ENCODE measurements around the gene SETD2.

Gene SETD2

GRCh38 chr3:46984591-46985459 is 179.1 kb downstream of the SETD2 start:
- no peak for DNase-seq (ENCODE audit: low read depth in 2 of 2)

- DNase-seq (ENCODE audit: low read depth in 2 of 2): no peak
Observed at GRCh38 chr3:46982546-46982945, 181.4 kb downstream of the SETD2 start.

DNA sequence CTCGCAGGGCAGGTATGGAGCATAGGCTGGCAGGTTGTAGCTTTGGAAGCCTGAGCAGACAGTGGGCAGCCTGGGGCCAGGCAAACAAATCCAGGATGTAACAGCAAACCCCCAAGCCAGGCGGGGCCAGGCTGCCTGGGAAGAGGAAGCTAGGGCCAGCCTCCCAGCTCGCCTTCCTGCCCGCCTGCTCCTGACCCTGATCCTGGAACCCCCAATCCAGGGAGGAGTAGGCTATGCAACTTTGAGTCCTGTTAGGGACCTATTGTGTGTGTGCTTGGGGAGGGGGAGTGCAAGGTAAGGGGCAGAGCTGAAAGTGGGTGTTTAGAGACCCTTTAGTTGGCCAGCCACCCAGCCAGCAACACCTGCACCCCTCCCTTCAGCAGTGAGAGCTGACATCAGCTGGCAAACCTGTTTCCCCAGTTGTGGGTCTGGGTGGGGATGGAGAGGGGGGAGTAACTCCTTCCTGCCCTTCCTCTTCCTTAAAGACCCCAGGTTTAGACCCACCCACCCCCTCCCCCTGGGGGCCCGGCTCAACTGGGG is 181.9 kb downstream of the SETD2 start:
- no peak for DNase-seq (ENCODE audit: low read depth in 2 of 2)

DNA sequence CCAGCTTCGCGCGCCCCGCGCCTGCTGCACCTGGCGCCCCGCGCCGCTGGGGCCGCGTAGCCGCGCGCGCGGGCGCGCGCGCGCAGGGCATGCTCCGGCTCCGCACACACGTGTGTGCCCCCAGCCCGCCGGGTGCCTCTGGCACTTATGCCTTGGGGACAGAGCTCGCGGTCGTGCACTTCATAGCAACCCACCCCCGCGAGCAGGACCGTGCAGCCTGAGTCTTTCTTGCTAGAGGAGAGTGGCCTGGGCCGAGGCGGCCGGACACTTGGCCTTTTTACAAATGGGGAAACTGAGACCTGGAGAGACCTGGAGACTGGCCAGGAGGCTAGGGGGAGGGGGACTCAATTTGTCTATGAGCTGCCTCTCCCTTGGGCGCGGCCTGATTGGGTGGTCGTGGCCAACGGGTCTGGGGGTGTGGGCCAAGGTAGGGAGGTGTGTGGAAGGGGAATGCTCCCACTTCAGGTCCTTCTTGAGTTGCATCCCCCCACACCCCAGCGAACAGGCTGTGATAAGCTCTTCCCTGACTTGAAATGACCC is 183.9 kb downstream of the SETD2 start:
- no peak for DNase-seq (ENCODE audit: low read depth in 2 of 2)

DNA sequence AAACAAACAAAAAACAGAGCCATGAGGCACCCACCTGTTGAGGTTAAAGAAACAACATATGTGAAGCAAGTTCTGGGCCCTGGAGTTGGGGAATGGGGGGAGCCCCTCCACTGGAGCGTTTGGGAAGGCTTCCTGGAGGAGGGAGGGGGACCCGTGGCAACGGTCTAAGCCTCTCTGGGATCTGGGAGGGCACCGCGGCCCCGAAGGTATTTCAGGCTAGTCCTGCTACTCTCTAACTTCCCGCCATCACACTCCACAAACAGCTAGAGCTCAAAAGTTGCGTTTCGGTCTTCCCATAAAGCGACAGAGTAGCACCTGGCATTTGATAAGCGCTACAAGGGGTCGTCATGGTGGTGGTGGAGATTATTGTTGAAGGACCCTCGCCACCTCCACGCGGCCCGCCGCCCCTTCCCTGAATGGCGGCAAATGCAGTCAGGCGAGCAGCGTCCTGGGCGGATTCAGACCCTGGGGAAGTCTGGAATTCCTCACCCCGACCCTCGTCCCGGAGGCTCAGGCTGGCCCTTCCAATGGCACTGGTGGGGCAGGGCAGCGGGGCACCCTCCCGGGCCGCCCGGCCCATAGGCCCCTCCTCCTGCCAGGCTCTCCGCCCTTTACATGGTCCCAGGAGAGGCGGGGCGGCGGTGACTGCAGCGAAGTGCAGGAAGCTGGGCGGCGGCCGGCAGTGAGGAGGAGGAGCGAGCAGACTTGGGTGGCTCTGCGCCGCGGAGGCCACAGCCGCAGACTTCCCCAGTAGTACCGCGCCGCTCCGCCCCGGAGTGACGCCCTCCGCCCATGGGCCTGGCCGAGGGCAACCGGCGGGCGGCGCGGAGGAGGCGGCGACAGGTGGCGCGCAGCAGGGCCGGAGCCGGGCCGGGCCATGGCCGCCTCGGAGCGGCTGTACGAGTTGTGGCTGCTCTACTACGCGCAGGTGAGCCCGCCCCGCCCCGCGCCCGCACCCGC is 184.6 kb downstream of the SETD2 start, which contains the start of gene NBEAL2:
NBEAL2 (plus strand) TSS at position 682 of the 960 bp plus-strand sequence; CDS start at position 878, 196 bp downstream.
- DNase-seq (ENCODE audit: low read depth in 2 of 2): peak; percentile 93 to 97

GRCh38 chr3:46978381-46978780 is 185.5 kb downstream of the SETD2 start:
- no peak for DNase-seq (ENCODE audit: low read depth in 2 of 2)

DNA sequence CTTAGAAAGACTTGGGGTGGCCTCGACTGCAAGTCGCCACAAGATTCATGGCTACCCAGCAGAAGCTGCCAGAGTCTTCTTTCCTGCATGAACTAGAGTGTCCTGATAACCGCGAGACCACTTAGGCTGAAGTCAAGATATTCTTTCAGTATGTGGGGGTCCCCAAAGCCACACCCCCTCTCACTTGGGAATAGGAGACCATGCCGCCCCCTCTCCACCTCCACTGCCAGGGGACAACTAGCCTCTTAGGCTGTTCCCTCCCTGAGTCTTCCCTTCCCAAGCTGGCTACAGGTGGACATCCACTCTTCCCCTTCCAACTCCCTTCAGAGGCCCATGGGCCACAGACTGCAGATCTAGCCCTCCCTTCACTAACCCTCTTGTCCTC is 186.1 kb downstream of the SETD2 start:
- DNase-seq (ENCODE audit: low read depth in 2 of 2): no peak

GRCh38 chr3:46976326-46977190 is 187.4 kb downstream of the SETD2 start, which contains the start of gene CCDC12:
Gene CCDC12, minus strand, starts transcription at chr3:46976745. Its CDS starts 13 bp downstream, at chr3:46976732.
- peak; percentile 89 to 95 for DNase-seq (ENCODE audit: low read depth in 2 of 2)

DNA sequence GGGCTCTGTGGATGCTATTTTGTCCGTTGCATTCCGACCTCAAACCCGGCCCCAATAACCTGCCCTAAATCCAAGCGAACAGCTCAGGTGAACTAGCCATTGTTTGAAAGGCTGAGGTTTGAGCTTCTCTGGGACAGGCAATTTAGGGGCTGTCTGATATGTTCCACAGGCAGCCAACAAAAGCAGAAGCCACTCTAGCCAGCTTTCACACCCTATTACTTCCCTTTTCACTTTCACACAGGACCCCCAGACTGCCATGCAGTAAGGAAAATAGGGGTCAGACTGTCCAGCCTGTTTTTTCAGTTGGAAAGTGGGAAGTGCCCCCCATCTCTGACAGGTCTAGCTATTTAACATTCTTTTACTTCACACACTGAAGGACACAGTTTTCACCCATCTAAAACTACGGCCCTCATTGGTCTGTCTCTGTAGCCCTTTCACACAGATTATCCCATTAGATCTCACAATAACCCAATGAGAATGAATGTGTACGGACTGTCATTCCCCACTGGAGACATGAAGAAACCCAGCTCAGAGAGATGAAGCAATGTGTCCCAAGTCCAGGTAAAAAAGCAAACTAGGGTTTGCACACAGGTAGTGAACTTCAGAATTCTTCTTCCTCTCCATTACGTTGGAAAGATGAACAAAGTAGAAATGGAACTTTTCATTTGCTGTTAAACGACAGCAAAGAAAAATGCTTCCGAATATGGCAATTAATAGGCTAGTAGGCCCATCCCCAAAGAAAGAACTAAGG is 189.3 kb downstream of the SETD2 start:
- no peak for DNase-seq (ENCODE audit: low read depth in 2 of 2)

GRCh38 chr3:46972396-46972795 is 191.5 kb downstream of the SETD2 start:
- DNase-seq (ENCODE audit: low read depth in 2 of 2): no peak

DNA sequence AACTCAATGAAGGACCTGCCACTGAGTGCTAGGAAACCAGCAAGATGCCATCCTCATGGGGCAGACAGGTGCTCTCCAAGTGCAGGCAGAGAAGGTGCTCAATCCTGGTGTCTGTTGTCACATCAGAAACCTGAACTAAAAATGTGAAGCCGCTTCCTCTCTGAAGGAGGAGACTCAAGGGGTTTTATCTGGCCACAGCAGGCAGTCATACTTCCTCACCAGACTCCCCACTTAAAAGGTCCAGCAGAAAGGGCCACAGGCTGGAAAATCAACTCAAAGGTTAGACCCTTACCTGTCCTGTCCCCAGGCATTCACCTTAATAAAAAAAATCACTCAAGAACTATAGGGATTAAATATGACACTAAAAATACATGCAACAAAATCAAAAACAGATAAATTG is 192.2 kb downstream of the SETD2 start:
- DNase-seq (ENCODE audit: low read depth in 2 of 2): no peak

GRCh38 chr3:46971151-46971550 is 192.8 kb downstream of the SETD2 start:
- no peak for DNase-seq (ENCODE audit: low read depth in 2 of 2)

DNA sequence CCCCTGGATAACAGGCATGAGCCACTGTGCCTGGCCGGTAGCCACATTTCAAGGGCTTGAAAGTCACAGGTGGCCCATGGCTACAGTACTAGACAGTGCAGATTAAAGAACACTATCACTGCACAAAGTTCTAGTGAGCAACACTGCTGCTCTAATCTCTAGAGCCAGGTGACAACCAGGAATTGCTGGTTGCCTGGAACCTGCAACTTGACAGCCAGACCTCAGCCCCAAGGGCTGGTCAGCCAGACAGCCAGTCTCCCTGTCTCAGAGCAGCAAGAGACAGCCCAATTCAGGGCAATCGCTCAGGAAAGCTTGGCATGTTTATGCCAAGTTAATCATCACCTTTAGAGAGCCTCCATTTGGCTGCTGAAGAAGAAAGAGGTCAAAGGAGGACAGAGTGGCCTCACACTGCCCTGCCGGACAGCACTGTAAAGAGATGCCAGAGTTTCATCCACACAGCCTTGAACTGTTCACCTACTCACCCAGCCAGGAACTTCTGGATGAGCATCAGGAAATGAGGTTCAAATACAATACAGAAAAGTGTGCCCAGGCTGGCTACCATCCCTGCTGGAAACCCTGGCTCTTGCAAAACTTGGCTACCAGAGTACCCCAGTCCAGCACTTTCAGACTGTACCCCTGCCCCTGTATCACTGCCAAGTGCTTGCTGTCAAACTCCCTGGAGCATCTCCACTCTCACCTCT is 193.4 kb downstream of the SETD2 start:
- DNase-seq (ENCODE audit: low read depth in 2 of 2): no peak

GRCh38 chr3:46968783-46969428 is 195.0 kb downstream of the SETD2 start:
- no peak for DNase-seq (ENCODE audit: low read depth in 2 of 2)

GRCh38 chr3:46966811-46967210 is 197.1 kb downstream of the SETD2 start:
- DNase-seq (ENCODE audit: low read depth in 2 of 2): no peak

All from stimulated activated CD8-positive, alpha-beta memory T cell treated with anti-CD3 and anti-CD28 coated beads, Interleukin-7, amount 100 ng/mL, for 4 hours (primary cell).